OCI-LY3 (cell line): Measurements from ENCODE around the gene SLC25A21.

Experiments used
- CTCF ChIP-seq: fragments of 200-600, 300-600 bp; sonication (generic); IDR thresholded peaks from 2 replicates; pipeline ENCODE4 v1.5.1; 2014; ENCODE audit warnings: antibody characterized with exemption, low read length, low read depth
- EZH2phosphoT487 ChIP-seq: fragments of 200-600 bp; shearing (Covaris generic); IDR thresholded peaks from 2 replicates; pipeline ENCODE4 v1.6.1; 2018; ENCODE audit warnings: antibody characterized with exemption, mixed run types, low read depth

- TF ChIP-seq CTCF (no peak), EZH2phosphoT487 (no peak)
Measured at GRCh38 chr14:36835128-36835527, 337.3 kb downstream of the SLC25A21 start.
